Epithelial cell of esophagus (primary cell): ENCODE measurements around the gene EFCAB3.
"Not testable (repeated sequence)": the region's sequence is repeated elsewhere in the genome, so short reads cannot be mapped to it uniquely, and the experiment has no call there.

Experiments
- DNase-seq: peaks from one replicate; pipeline ENCODE4 v3.0.0; 2010; ENCODE audit warnings: low read depth
- H3K4me3 ChIP-seq: 2 replicates; pipeline ENCODE4 v1.5.1; 2011; ENCODE audit warnings: mild to moderate bottlenecking, low read length, control low read depth
- CTCF ChIP-seq: IDR thresholded peaks from 2 replicates; pipeline ENCODE4 v1.5.1; 2011; ENCODE audit warnings: low read depth, mild to moderate bottlenecking, low read length, control low read depth, inconsistent platforms; ENCODE audit not compliant: insufficient read depth; ENCODE audit errors: missing control alignments

Gene EFCAB3

GRCh38 chr17:62454111-62454510 is 73.8 kb downstream of the EFCAB3 start:
- not testable (repeated sequence) for H3K4me3 ChIP-seq, DNase-seq

GRCh38 chr17:62456016-62456415 is 75.7 kb downstream of the EFCAB3 start:
- no peak for TF ChIP-seq CTCF
- DNase-seq: no peak
- H3K4me3 ChIP-seq: no peak overlapping the region

- DNase-seq, H3K4me3 ChIP-seq: not testable (repeated sequence)
Observed at GRCh38 chr17:62458483-62458882, 78.1 kb downstream of the EFCAB3 start.

GRCh38 chr17:62464422-62464821 is 84.1 kb downstream of the EFCAB3 start:
- not testable (repeated sequence) for H3K4me3 ChIP-seq, DNase-seq

GRCh38 chr17:62465271-62465670 is 84.9 kb downstream of the EFCAB3 start:
- H3K4me3 ChIP-seq, DNase-seq: not testable (repeated sequence)
